IMR-90 (cell line): ENCODE measurements around the gene ITCH. TPM values are rescaled to one million over a fixed set of nuclear protein-coding genes. Genes with fewer than 3 reads are reported as not detected.

Experiments
- ATAC-seq: fragments of 200-7000 bp; cut with Tn5 transposase; 2 replicates; pipeline ENCODE4 v1.9.1; 2020; ENCODE audit warnings: low read depth, mild to moderate bottlenecking, moderate library complexity
- BruUV-seq: library from RNA; stranded (reverse); fragments of 400-500 nt; replicated peaks from 2 replicates; lab custom pipeline; 2021; lab: Mats Ljungman, UMichigan
- CTCF ChIA-PET: fragments of 300-600 bp; formaldehyde crosslinking; extraction: SDS; loops from one replicate; lab custom pipeline; 2021; ENCODE audit warnings: antibody characterized with exemption; lab: Yijun Ruan, JAX
- POLR2A ChIA-PET: fragments of 300-600 bp; sonication (Branson Sonifier 250); formaldehyde crosslinking; loops from one replicate; lab custom pipeline; 2022; ENCODE audit warnings: antibody characterized with exemption; ENCODE audit not compliant: unreplicated experiment; lab: Charles Lee
- DNase-seq: peaks from one replicate; pipeline ENCODE4 v3.0.0; 2013
- H2AFZ ChIP-seq: replicated peaks from 2 replicates; pipeline ENCODE3; 2013; ENCODE audit warnings: low read length, mild to moderate bottlenecking; ENCODE audit not compliant: poor library complexity
- H2AK5ac ChIP-seq: 2 replicates; pipeline ENCODE4 v1.6.1; 2013; ENCODE audit warnings: low read depth, low read length, inconsistent platforms
- H2AK9ac ChIP-seq: replicated peaks from 2 replicates; pipeline ENCODE3; 2013; ENCODE audit warnings: mild to moderate bottlenecking, low read depth, low read length, moderate library complexity; ENCODE audit not compliant: poor library complexity
- H2BK120ac ChIP-seq: 2 replicates; pipeline ENCODE4 v1.6.1; 2013; ENCODE audit warnings: low read depth, low read length, inconsistent platforms
- H2BK15ac ChIP-seq: 3 replicates; pipeline ENCODE4 v1.6.1; 2013; ENCODE audit warnings: low read depth, low read length, inconsistent platforms
- H2BK20ac ChIP-seq: 2 replicates; pipeline ENCODE4 v1.6.1; 2013; ENCODE audit warnings: low read depth, mild to moderate bottlenecking, inconsistent platforms, low read length, moderate library complexity
- H2BK5ac ChIP-seq: 2 replicates; pipeline ENCODE4 v1.6.1; 2013; ENCODE audit warnings: mild to moderate bottlenecking, low read depth, low read length, inconsistent platforms; ENCODE audit not compliant: poor library complexity, severe bottlenecking
- H3K14ac ChIP-seq: replicated peaks from 2 replicates; pipeline ENCODE4 v1.6.1; 2013; ENCODE audit warnings: low read depth, low read length, inconsistent platforms
- H3K18ac ChIP-seq: 2 replicates; pipeline ENCODE4 v1.6.1; 2013; ENCODE audit warnings: low read depth, low read length, control low read depth
- H3K23ac ChIP-seq: 2 replicates; pipeline ENCODE4 v1.6.1; 2013; ENCODE audit warnings: low read depth, low read length, inconsistent platforms
- H3K27ac ChIP-seq: 2 replicates; pipeline ENCODE4 v1.5.1; 2013; ENCODE audit warnings: mild to moderate bottlenecking, control low read depth, low read length; ENCODE audit not compliant: insufficient read depth
- H3K27me3 ChIP-seq: 2 replicates; pipeline ENCODE4 v1.6.1; 2013; ENCODE audit warnings: low read length; ENCODE audit not compliant: control insufficient read depth, insufficient read depth
- H3K36me3 ChIP-seq: 2 replicates; pipeline ENCODE4 v1.6.1; 2013; ENCODE audit warnings: low read length, mixed read lengths; ENCODE audit not compliant: control insufficient read depth, insufficient read depth
- H3K4ac ChIP-seq: 2 replicates; pipeline ENCODE4 v1.6.1; 2013; ENCODE audit warnings: low read depth, low read length, inconsistent platforms
- H3K4me1 ChIP-seq: 2 replicates; pipeline ENCODE4 v1.6.1; 2013; ENCODE audit warnings: low read length, mixed read lengths; ENCODE audit not compliant: control insufficient read depth, insufficient read depth
- H3K4me2 ChIP-seq: 2 replicates; pipeline ENCODE4 v1.6.1; 2013; ENCODE audit warnings: low read depth, mild to moderate bottlenecking, control low read depth, low read length, moderate library complexity
- H3K4me3 ChIP-seq: 2 replicates; pipeline ENCODE4 v1.5.1; 2013; ENCODE audit warnings: low read depth, mild to moderate bottlenecking, control low read depth, low read length, moderate library complexity; ENCODE audit not compliant: insufficient read depth
- H3K56ac ChIP-seq: 2 replicates; pipeline ENCODE4 v1.6.1; 2013; ENCODE audit warnings: low read length, inconsistent platforms; ENCODE audit not compliant: insufficient read depth; ENCODE audit errors: extremely low read depth
- H3K79me1 ChIP-seq, 2 experiments: 2 replicates each; pipeline ENCODE4 v1.6.1; 2013; ENCODE audit warnings: low read length in 2 of 2, inconsistent platforms in 1 of 2, low read depth in 1 of 2
- H3K9ac ChIP-seq: 2 replicates; pipeline ENCODE4 v1.6.1; 2013; ENCODE audit warnings: low read depth, low read length, control low read depth
- H3K9me1 ChIP-seq: 2 replicates; pipeline ENCODE4 v1.6.1; 2013; ENCODE audit warnings: low read length, inconsistent platforms; ENCODE audit not compliant: insufficient read depth
- H3K9me3 ChIP-seq: 2 replicates; pipeline ENCODE4 v1.6.1; 2013; ENCODE audit warnings: low read length; ENCODE audit not compliant: control insufficient read depth, insufficient read depth
- H4K20me1 ChIP-seq: 2 replicates; pipeline ENCODE4 v1.6.1; 2013; ENCODE audit warnings: low read length, inconsistent platforms; ENCODE audit not compliant: insufficient read depth
- H4K5ac ChIP-seq: 2 replicates; pipeline ENCODE4 v1.6.1; 2013; ENCODE audit warnings: mild to moderate bottlenecking, low read depth, low read length, control low read depth
- H4K8ac ChIP-seq, 2 experiments: 2 replicates each; pipeline ENCODE4 v1.6.1; 2013; ENCODE audit warnings: low read depth in 2 of 2, low read length in 2 of 2, control low read depth in 1 of 2, inconsistent platforms in 1 of 2
- H4K91ac ChIP-seq: 2 replicates; pipeline ENCODE4 v1.6.1; 2013; ENCODE audit warnings: low read depth, low read length, inconsistent platforms; ENCODE audit not compliant: insufficient read depth
- CTCF ChIP-seq: conservative IDR thresholded peaks from 2 replicates; pipeline ENCODE4 v1.5.1; 2012; ENCODE audit warnings: mild to moderate bottlenecking, low read depth, low read length, improper control_type of control experiment
- ELK1 ChIP-seq: fragments of 150-350 bp; IDR thresholded peaks from 2 replicates; pipeline ENCODE4 v1.6.1; 2016; ENCODE audit warnings: low read depth, mild to moderate bottlenecking, low read length, moderate library complexity, borderline replicate concordance
- FOS ChIP-seq: fragments of 150-350 bp; IDR thresholded peaks from 2 replicates; pipeline ENCODE4 v1.6.1; 2016; ENCODE audit warnings: low read depth, low read length
- MAFK ChIP-seq: IDR thresholded peaks from 2 replicates; pipeline ENCODE4 v1.6.1; 2012; ENCODE audit warnings: low read depth, low read length, improper control_type of control experiment
- MAZ ChIP-seq: IDR thresholded peaks from 2 replicates; pipeline ENCODE4 v1.6.1; 2012; ENCODE audit warnings: low read depth, mild to moderate bottlenecking, low read length, improper control_type of control experiment, moderate library complexity, borderline replicate concordance
- MXI1 ChIP-seq: IDR thresholded peaks from 2 replicates; pipeline ENCODE4 v1.6.1; 2012; ENCODE audit warnings: low read depth, mild to moderate bottlenecking, low read length, moderate library complexity, borderline replicate concordance
- RAD21 ChIP-seq: IDR thresholded peaks from 2 replicates; pipeline ENCODE4 v1.6.1; 2012; ENCODE audit warnings: low read length, improper control_type of control experiment
- RCOR1 ChIP-seq: IDR thresholded peaks from 2 replicates; pipeline ENCODE4 v1.6.1; 2012; ENCODE audit warnings: mild to moderate bottlenecking, low read length, improper control_type of control experiment; ENCODE audit not compliant: insufficient replicate concordance
- RFX5 ChIP-seq: IDR thresholded peaks from 2 replicates; pipeline ENCODE4 v1.8.0; 2012; ENCODE audit warnings: low read depth, mild to moderate bottlenecking, low read length, moderate library complexity
- SMC3 ChIP-seq: fragments of 150-350 bp; IDR thresholded peaks from 2 replicates; pipeline ENCODE4 v1.6.1; 2016; ENCODE audit warnings: low read depth, mild to moderate bottlenecking, antibody characterized with exemption, low read length, moderate library complexity
- WGBS, 2 experiments: methylation state at CpG; one replicate each; pipeline versions ENCODE4 v1.1.5 to v1.1.7; 2013; ENCODE audit warnings: missing lambda C conversion rate in 2 of 2; ENCODE audit not compliant: insufficient read length in 1 of 2; ENCODE audit errors: extremely low coverage in 2 of 2; 5-methylcytosine and 5-hydroxymethylcytosine counted together
- dilution Hi-C: fragments of 300-500 bp; cut with HindIII; formaldehyde crosslinking; loops from one replicate; pipeline ENCODE4 v1.14.3; 2018; ENCODE audit warnings: low sequenced_read_pairs; ENCODE audit not compliant: unreplicated experiment
- in situ Hi-C: fragments of 300-500 bp; cut with MboI; formaldehyde crosslinking; loops from 3 replicates; pipeline ENCODE4 v1.14.3; 2019; ENCODE audit warnings: low sequenced_read_pairs, inconsistent platforms, mixed read lengths
- intact Hi-C: fragments of 100-400 bp; cut with micrococcal nuclease; formaldehyde crosslinking; loops from 2 replicates; pipeline ENCODE4 v1.10.0; 2022
- polyA plus RNA-seq, 3 experiments: library from polyadenylated mRNA; depleted of rRNA; stranded (reverse); fragments of >200 nt; gene quantifications; 2 replicates each; pipeline ENCODE4 v1.2.3, GENCODE V29; 2012; ENCODE audit warnings: low replicate concordance in 1 of 3
- total RNA-seq: library from RNA; depleted of rRNA; stranded (reverse); fragments of >200 nt; gene quantifications from 2 replicates; pipeline ENCODE4 v1.2.3, GENCODE V29; 2012

Gene ITCH
- total and polyA plus RNA-seq, 2 of the 4 experiments (the other 2 are of a cell fraction), result 12.7 to 94.6 TPM

GRCh38 chr20:34522969-34523871 lies 160.1 kb downstream of the ITCH start:
- ATAC-seq, result peak; percentile 8
- H3K4me2 ChIP-seq, result peak overlapping the region; percentile 64
- H3K23ac ChIP-seq, result peak overlapping the region; percentile 73
- DNase-seq, result peak; percentile 81
- TF ChIP-seq FOS (no peak), CTCF (peak; percentile 72), ELK1 (no peak), SMC3 (peak; percentile 66), RFX5 (no peak), RCOR1 (peak; percentile 73), MAZ (no peak), MXI1 (0 out of 2 replicates have a peak, but pooled peaks have one; percentile 32), MAFK (no peak), RAD21 (peak; percentile 82)
- peaks cover 41% of the 10 kb centered on the region for H3K9me1 ChIP-seq
- H4K5ac ChIP-seq, result peak overlapping the region; percentile 5
- CTCF ChIA-PET, result interaction anchor here (1.2 to 2.9 kb wide), 3 partner anchors 16 to 210 kb away, joined by 3 to 15 read pairs (median 7); no protein-coding TSS in a partner anchor
- no peaks in the 10 kb centered on the region for H3K9me3 ChIP-seq
- dilution Hi-C loops (no loop called here), intact Hi-C loops (loop anchor here (2.0 kb wide), 1 partner anchor 210 kb away; no protein-coding TSS in a partner anchor), in situ Hi-C loops (no loop called here)
- peak overlapping the region; percentile 86 for H3K27ac ChIP-seq
- peak overlapping the region; percentile 47 for H3K18ac ChIP-seq
- 25% methylated on average over 5 of the region's 17 CpGs; no CpG with 5 or more reads in 1 of the 2 experiments for WGBS, 2 experiments
- H3K4ac ChIP-seq, result peak overlapping the region; percentile 86
- no TSS peak for BruUV-seq
- peak overlapping the region; percentile 56 for H3K14ac ChIP-seq
- peak overlapping the region; percentile 18 for H2AK9ac ChIP-seq
- no peaks in the 10 kb centered on the region for H3K27me3 ChIP-seq
- peaks cover 18% of the 10 kb centered on the region for H3K36me3 ChIP-seq
- peak overlapping the region; percentile 22 for H3K56ac ChIP-seq
- peak overlapping the region; percentile 67 for H2BK120ac ChIP-seq
- H2BK5ac ChIP-seq, result peak overlapping the region; percentile 92
- H2BK15ac ChIP-seq, result peak overlapping the region; percentile 22; the same call in 2 of the 3 replicates
- H3K4me3 ChIP-seq, result no peak overlapping the region
- POLR2A ChIA-PET, result no interaction called here
- H2BK20ac ChIP-seq, result peak overlapping the region; percentile 74
- H2AFZ ChIP-seq, result peak overlapping the region; percentile 61
- peak overlapping the region; percentile 80 for H4K91ac ChIP-seq
- H4K8ac ChIP-seq, result peak overlapping the region; percentile 53 to 64
- peaks cover 30% of the 10 kb centered on the region for H4K20me1 ChIP-seq
- peak overlapping the region; percentile 91 for H2AK5ac ChIP-seq
- H3K4me1 ChIP-seq, result peaks cover 34% of the 10 kb centered on the region
- H3K79me1 ChIP-seq, result peaks cover 38 to 77% of the 10 kb centered on the region in 2 experiments
- H3K9ac ChIP-seq, result peak overlapping the region; percentile 2
